OCI-LY7 (cell line): Measurements from ENCODE around the gene PLXNA3.

Experiments used
- EZH2phosphoT487 ChIP-seq: fragments of 200-600 bp; sonication (generic); IDR thresholded peaks from 2 replicates; pipeline ENCODE4 v1.6.1; 2018; ENCODE audit warnings: low read depth, borderline replicate concordance, mild to moderate bottlenecking, mixed run types, antibody characterized with exemption, low read length, moderate library complexity, mixed read lengths
- TF ChIP-seq, protein P1 (sequence below): fragments of 200-600 bp; sonication (generic); conservative IDR thresholded peaks from 2 replicates; pipeline ENCODE4 v1.5.1; 2014; ENCODE audit warnings: mild to moderate bottlenecking, antibody characterized with exemption, low read length, moderate library complexity, mixed read lengths

DNA sequence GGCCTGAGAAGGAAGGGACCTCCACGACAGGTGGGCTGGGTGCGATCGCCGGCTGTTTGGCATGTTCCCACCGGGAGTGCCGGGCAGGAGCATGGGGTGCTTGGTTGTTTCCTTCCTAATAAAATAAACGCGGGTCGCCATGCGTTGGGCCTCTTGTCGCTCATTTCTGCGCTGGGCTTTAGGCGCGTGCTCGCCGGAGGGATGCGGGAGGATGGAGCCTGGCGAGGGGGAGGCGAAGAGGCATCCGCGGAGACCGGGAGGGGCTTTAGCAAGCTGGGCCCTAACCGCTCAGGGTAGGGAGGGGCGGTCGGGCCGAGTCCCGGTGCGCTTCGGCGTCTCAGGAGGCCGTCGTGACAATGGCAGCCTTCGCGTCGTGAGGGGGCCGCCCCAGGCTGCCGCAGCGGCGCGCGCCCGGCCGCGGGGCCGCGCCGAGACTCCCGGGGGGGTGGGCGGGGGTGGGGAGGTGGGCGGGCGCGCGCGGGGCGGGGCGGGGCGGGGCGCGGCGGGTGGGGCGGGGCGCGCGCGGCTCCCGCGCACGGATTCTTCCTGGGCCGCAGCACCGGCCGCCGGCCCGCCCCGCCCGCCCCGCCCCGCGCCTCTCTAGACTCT lies 21.6 kb upstream of the PLXNA3 start:
- TF ChIP-seq, protein P1, sequence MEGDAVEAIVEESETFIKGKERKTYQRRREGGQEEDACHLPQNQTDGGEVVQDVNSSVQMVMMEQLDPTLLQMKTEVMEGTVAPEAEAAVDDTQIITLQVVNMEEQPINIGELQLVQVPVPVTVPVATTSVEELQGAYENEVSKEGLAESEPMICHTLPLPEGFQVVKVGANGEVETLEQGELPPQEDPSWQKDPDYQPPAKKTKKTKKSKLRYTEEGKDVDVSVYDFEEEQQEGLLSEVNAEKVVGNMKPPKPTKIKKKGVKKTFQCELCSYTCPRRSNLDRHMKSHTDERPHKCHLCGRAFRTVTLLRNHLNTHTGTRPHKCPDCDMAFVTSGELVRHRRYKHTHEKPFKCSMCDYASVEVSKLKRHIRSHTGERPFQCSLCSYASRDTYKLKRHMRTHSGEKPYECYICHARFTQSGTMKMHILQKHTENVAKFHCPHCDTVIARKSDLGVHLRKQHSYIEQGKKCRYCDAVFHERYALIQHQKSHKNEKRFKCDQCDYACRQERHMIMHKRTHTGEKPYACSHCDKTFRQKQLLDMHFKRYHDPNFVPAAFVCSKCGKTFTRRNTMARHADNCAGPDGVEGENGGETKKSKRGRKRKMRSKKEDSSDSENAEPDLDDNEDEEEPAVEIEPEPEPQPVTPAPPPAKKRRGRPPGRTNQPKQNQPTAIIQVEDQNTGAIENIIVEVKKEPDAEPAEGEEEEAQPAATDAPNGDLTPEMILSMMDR = no peak
- TF ChIP-seq EZH2phosphoT487 = no peak
